C4-2B (cell line): Measurements from ENCODE around the gene ALOX5AP.

Source experiments
- ZFX ChIP-seq: fragments of 450-650 bp; IDR thresholded peaks from 2 replicates; pipeline ENCODE4 v1.6.1; 2017
- TF ChIP-seq, protein P1 (sequence below): fragments of 450-650 bp; conservative IDR thresholded peaks from 2 replicates; pipeline ENCODE4 v1.5.1; 2017; ENCODE audit warnings: mild to moderate bottlenecking

DNA sequence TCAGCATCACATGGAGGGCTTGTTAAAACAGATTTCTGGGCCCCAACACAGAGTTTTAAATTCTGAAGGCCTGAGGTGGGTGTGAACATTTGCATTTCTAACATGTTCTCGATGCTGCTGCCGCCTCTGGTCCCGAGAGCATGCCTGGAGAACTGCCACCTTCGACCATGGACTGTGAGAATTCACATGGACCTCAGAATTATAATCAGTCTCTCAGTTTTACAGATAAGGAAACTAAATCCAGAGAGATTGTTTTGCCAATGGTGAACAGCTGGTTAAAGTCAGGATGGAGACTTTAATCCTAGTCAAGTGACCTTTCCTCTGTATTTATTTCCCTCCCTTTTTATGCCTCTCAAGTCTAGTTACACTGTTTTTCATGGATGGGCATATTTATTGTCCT lies 14.7 kb downstream of the ALOX5AP start:
- TF ChIP-seq, protein P1, sequence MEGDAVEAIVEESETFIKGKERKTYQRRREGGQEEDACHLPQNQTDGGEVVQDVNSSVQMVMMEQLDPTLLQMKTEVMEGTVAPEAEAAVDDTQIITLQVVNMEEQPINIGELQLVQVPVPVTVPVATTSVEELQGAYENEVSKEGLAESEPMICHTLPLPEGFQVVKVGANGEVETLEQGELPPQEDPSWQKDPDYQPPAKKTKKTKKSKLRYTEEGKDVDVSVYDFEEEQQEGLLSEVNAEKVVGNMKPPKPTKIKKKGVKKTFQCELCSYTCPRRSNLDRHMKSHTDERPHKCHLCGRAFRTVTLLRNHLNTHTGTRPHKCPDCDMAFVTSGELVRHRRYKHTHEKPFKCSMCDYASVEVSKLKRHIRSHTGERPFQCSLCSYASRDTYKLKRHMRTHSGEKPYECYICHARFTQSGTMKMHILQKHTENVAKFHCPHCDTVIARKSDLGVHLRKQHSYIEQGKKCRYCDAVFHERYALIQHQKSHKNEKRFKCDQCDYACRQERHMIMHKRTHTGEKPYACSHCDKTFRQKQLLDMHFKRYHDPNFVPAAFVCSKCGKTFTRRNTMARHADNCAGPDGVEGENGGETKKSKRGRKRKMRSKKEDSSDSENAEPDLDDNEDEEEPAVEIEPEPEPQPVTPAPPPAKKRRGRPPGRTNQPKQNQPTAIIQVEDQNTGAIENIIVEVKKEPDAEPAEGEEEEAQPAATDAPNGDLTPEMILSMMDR = no peak
- TF ChIP-seq ZFX = no peak
